HEK293 (cell line): Measurements from ENCODE around the gene GLMP.

Source experiments
- ZNF416 ChIP-seq: fragments of 450-650 bp; formaldehyde crosslinking; IDR thresholded peaks from 2 replicates; pipeline ENCODE4 v1.5.1; 2016; ENCODE audit warnings: missing biosample characterization, missing genetic modification characterization
- TF ChIP-seq, protein P1 (sequence below): fragments of 450-650 bp; formaldehyde crosslinking; IDR thresholded peaks from 2 replicates; pipeline ENCODE4 v1.5.1; 2016; ENCODE audit warnings: missing biosample characterization, missing genetic modification characterization
- TF ChIP-seq, protein P2 (sequence below): fragments of 450-650 bp; formaldehyde crosslinking; IDR thresholded peaks from 2 replicates; pipeline ENCODE4 v1.5.1; 2017; ENCODE audit warnings: missing biosample characterization, missing genetic modification characterization
- TF ChIP-seq, protein P3 (sequence below): fragments of 450-650 bp; formaldehyde crosslinking; IDR thresholded peaks from 2 replicates; pipeline ENCODE4 v1.5.1; 2016; ENCODE audit warnings: missing biosample characterization, missing genetic modification characterization

DNA sequence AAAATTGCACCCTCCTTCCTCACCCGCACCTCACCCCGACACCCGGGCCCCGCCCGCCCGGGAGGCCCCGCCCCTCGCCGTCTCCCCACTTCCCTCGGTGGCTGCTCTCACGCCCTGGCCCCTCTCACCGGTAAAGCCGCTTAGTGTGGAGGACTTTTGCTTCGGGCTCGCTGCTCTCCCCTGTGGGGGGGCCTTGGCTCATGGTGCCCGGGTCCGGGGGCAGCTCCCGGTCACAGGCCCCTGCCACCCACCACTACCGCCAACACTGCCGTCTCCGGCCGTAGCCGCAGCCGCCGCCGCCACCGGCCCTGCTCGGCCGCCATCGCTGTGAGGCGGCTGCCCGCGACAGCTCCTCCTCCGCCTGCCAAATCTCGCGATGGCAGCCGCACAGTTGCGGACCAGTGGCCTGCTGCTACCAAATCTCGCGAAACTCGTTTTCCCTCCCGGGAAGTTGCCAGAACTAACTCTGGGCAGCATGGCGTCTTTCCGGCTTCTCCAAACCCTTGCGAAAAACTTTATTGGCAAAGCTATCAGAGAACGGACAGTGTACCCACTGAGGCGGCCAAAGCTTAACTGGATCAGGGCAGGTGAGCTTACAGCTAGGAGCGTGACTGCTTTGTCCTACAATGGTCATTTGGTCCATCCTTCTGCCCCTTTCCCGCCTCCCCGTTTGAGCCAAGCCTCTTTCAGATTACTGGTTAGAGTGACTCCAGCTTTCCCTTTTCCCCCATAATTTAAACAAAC is 12.8 kb downstream of the GLMP start, which contains the start of gene SMG5:
- TF ChIP-seq, protein P1, sequence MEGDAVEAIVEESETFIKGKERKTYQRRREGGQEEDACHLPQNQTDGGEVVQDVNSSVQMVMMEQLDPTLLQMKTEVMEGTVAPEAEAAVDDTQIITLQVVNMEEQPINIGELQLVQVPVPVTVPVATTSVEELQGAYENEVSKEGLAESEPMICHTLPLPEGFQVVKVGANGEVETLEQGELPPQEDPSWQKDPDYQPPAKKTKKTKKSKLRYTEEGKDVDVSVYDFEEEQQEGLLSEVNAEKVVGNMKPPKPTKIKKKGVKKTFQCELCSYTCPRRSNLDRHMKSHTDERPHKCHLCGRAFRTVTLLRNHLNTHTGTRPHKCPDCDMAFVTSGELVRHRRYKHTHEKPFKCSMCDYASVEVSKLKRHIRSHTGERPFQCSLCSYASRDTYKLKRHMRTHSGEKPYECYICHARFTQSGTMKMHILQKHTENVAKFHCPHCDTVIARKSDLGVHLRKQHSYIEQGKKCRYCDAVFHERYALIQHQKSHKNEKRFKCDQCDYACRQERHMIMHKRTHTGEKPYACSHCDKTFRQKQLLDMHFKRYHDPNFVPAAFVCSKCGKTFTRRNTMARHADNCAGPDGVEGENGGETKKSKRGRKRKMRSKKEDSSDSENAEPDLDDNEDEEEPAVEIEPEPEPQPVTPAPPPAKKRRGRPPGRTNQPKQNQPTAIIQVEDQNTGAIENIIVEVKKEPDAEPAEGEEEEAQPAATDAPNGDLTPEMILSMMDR (tag by site-specific recombination): no peak
- TF ChIP-seq, protein P2, sequence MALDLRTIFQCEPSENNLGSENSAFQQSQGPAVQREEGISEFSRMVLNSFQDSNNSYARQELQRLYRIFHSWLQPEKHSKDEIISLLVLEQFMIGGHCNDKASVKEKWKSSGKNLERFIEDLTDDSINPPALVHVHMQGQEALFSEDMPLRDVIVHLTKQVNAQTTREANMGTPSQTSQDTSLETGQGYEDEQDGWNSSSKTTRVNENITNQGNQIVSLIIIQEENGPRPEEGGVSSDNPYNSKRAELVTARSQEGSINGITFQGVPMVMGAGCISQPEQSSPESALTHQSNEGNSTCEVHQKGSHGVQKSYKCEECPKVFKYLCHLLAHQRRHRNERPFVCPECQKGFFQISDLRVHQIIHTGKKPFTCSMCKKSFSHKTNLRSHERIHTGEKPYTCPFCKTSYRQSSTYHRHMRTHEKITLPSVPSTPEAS (tag by site-specific recombination): 0 out of 2 replicates have a peak, but pooled peaks have one; percentile 12
- TF ChIP-seq ZNF416 (tag by site-specific recombination): no peak
- TF ChIP-seq, protein P3, sequence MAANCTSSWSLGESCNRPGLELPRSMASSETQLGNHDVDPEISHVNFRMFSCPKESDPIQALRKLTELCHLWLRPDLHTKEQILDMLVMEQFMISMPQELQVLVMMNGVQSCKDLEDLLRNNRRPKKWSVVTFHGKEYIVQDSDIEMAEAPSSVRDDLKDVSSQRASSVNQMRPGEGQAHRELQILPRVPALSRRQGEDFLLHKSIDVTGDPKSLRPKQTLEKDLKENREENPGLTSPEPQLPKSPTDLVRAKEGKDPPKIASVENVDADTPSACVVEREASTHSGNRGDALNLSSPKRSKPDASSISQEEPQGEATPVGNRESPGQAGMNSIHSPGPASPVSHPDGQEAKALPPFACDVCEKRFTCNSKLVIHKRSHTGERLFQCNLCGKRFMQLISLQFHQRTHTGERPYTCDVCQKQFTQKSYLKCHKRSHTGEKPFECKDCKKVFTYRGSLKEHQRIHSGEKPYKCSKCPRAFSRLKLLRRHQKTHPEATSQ (tag by site-specific recombination): 0 out of 2 replicates have a peak, but pooled peaks have one; percentile 19
